ENCODE measurements around the gene TMPRSS7. TPM values are rescaled to one million over a fixed set of nuclear protein-coding genes. Genes with fewer than 3 reads are reported as not detected.
A peak's percentile ranks its signal among the peaks of the same experiment; 100 is the strongest.

Gene TMPRSS7
- total RNA-seq, 1 donor from 2014 or later, result not detected

GRCh38 chr3:112095731-112096130 lies 61.2 kb downstream of the TMPRSS7 start:
- H3K4me1 Mint-ChIP-seq, result peaks cover 33% of the 10 kb centered on the region
- H3K9me3 Mint-ChIP-seq, result peaks cover 5% of the 10 kb centered on the region
- CTCF ChIA-PET, result no interaction called here
- TF ChIP-seq CTCF (IDR thresholded peaks at IDR 0.05), result no peak
- no peaks in the 10 kb centered on the region for H3K36me3 Mint-ChIP-seq (ENCODE audit: low read depth)
- POLR2A ChIA-PET, result interaction anchor here (0.6 kb wide), 1 partner anchor 9 kb away, joined by 3 read pairs; no protein-coding TSS in a partner anchor
- no peak overlapping the region for H3K27ac Mint-ChIP-seq
- DNase-seq (no peak), ATAC-seq (ENCODE audit: low read depth) (no peak)
- H3K27me3 Mint-ChIP-seq, result peaks cover 2% of the 10 kb centered on the region
- H3K4me3 Mint-ChIP-seq, result no peak overlapping the region
- intact Hi-C loops (cut with micrococcal nuclease), result no loop called here

GRCh38 chr3:112096176-112096575 lies 61.6 kb downstream of the TMPRSS7 start:
- H3K4me1 Mint-ChIP-seq, result peaks cover 29% of the 10 kb centered on the region
- no peak overlapping the region for H3K27ac Mint-ChIP-seq
- intact Hi-C loops (cut with micrococcal nuclease), result no loop called here
- ATAC-seq (ENCODE audit: low read depth) (no peak), DNase-seq (no peak)
- POLR2A ChIA-PET, result no interaction called here
- no peak overlapping the region for H3K4me3 Mint-ChIP-seq
- TF ChIP-seq CTCF (IDR thresholded peaks at IDR 0.05), result no peak
- H3K9me3 Mint-ChIP-seq, result peaks cover 5% of the 10 kb centered on the region
- CTCF ChIA-PET, result no interaction called here
- H3K36me3 Mint-ChIP-seq (ENCODE audit: low read depth), result no peaks in the 10 kb centered on the region
- H3K27me3 Mint-ChIP-seq, result no peaks in the 10 kb centered on the region

GRCh38 chr3:112097378-112097777 lies 62.8 kb downstream of the TMPRSS7 start:
- ATAC-seq (ENCODE audit: low read depth), result peak; percentile 93
- no peak for TF ChIP-seq CTCF (IDR thresholded peaks at IDR 0.05)
- intact Hi-C loops (cut with micrococcal nuclease), result no loop called here
- Mint-ChIP-seq H3K4me3 (no peak overlapping the region), H3K27me3 (no peaks in the 10 kb centered on the region), H3K36me3 (ENCODE audit: low read depth) (no peaks in the 10 kb centered on the region), H3K4me1 (peaks cover 23% of the 10 kb centered on the region), H3K27ac (no peak overlapping the region), H3K9me3 (peaks cover 5% of the 10 kb centered on the region)
- CTCF ChIA-PET, result interaction anchor here (1.8 kb wide), 1 partner anchor 14 kb away, joined by 6 read pairs; no protein-coding TSS in a partner anchor
- DNase-seq, result no peak
- POLR2A ChIA-PET, result interaction anchor here (1.2 kb wide), 1 partner anchor 14 kb away, joined by 3 read pairs; no protein-coding TSS in a partner anchor

GRCh38 chr3:112101916-112102315 lies 67.4 kb downstream of the TMPRSS7 start:
- TF ChIP-seq CTCF (IDR thresholded peaks at IDR 0.05), result no peak
- no peak overlapping the region for H3K4me3 Mint-ChIP-seq
- H3K36me3 Mint-ChIP-seq (ENCODE audit: low read depth), result no peaks in the 10 kb centered on the region
- no peaks in the 10 kb centered on the region for H3K27me3 Mint-ChIP-seq
- intact Hi-C loops (cut with micrococcal nuclease), result no loop called here
- ChIA-PET POLR2A (no interaction called here), CTCF (no interaction called here)
- peaks cover 11% of the 10 kb centered on the region for H3K4me1 Mint-ChIP-seq
- DNase-seq (no peak), ATAC-seq (ENCODE audit: low read depth) (no peak)
- no peak overlapping the region for H3K27ac Mint-ChIP-seq
- H3K9me3 Mint-ChIP-seq, result peaks cover 5% of the 10 kb centered on the region

GRCh38 chr3:112104774-112105173 lies 70.2 kb downstream of the TMPRSS7 start:
- Mint-ChIP-seq H3K36me3 (ENCODE audit: low read depth) (no peaks in the 10 kb centered on the region), H3K9me3 (peaks cover 2% of the 10 kb centered on the region), H3K4me1 (no peaks in the 10 kb centered on the region), H3K4me3 (no peak overlapping the region), H3K27me3 (no peaks in the 10 kb centered on the region), H3K27ac (no peak overlapping the region)
- TF ChIP-seq CTCF (IDR thresholded peaks at IDR 0.05), result no peak
- ChIA-PET CTCF (no interaction called here), POLR2A (no interaction called here)
- DNase-seq (no peak), ATAC-seq (ENCODE audit: low read depth) (no peak)
- intact Hi-C loops (cut with micrococcal nuclease), result no loop called here
